Stimulated activated CD8-positive, alpha-beta memory T cell treated with anti-CD3 and anti-CD28 coated beads, Interleukin-15, amount 100 ng/mL, for 1 hour (primary cell): Measurements from ENCODE around the gene RIOK2.
"Not testable (repeated sequence)": the region's sequence is repeated elsewhere in the genome, so short reads cannot be mapped to it uniquely, and the experiment has no call there.

ENCODE experiments used
- DNase-seq: peaks from one replicate; pipeline ENCODE4 v3.0.0-alpha.2; 2020; ENCODE audit warnings: low read depth

Gene RIOK2

DNA sequence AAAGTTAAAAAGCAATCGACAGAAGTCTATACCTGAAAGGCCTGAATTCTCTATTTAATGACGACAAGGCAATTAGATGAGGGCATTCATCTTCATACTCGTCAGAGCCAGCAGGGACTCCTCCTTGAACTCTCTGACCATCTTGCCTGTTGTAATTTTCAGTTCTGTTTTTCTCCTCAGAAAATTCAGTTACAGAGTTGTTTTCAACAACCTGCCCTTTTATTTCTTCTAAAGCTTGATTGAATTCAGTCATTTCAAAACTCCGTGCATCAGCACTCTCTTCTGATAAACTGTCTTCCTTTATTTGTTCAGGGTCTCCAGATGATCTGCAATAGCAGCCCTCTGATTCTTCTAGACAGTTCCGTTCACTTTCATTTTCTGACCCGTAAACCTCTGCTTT lies 15.6 kb downstream of the RIOK2 start:
- DNase-seq: no peak

DNA sequence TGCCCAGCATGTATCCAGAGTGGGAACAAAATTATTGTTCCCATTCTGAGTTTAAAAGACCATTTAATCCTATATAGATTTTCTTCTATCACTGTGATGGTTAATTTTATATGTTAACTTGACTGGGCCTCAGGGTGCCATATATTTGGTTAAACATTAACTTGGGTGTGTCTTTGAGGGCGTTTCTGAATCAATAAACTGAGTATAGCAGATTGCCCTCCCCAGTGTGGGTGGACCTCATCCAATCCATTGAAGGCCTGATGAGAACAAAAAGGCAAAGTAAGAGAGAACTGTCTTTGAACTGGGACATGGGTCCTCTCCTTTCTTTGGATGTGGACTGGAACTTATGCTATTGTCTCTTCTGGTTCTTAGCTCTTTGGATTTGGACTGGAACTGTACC lies 17.3 kb downstream of the RIOK2 start:
- no peak for DNase-seq

DNA sequence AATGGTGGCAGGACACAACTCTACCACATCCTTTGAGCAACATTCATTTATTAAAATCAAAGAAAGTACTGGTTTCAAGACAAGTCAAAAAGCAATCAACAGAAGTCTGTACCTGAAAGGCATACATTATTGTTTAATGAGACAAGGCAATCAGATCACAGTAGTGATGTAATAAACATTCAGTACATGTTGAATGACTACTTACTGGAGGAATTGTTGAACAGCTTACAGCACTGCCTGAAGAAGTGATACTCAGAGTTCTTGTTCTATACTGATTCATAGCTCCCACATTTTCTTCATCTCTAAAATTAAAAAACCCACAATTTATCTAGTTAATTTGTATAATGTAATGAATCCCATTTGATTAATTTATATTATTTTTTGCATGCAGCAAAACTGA lies 18.2 kb downstream of the RIOK2 start:
- no peak for DNase-seq

DNA sequence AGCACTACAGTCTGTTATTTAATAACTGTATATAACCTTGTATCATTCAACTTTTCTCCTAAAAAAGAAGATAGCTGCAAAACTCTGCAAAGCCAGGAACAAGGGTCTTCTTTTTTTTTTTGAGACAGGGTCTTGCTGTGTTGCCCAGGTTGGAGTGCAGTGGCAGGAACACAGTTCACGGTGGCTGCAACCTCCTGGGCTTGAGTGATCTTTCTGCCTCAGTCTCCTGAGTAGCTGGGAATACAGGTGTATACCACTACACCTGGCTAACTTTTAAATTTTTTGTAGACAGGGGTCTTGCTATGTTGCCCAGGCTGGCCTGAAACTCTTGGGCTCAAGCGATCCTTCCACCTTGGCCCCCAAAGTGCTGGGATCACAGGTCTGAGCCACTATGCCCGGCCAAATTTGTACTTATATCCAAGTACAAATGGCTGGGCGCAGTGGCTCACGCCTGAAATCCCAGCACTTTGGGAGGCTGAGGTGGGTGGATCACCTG lies 19.2 kb downstream of the RIOK2 start:
- no peak for DNase-seq

DNA sequence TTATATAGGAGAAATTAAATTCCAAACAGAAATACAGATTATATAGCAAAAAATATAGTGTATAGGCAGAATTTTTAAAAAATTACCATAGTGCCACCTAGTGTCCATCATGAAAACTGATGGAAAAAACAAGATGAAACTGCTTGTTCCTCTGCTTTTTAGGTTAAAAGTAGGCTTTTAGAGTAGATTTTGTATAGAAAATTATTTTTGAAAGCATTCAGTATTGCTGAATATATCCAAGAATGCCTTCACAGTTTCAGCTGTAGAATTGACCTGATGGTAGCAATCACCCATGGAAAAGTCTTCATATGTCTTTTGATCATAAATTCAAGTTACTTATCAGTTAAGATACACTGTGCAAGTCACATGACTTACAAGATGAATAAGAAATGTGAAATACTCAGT lies 19.7 kb downstream of the RIOK2 start:
- DNase-seq: no peak

DNA sequence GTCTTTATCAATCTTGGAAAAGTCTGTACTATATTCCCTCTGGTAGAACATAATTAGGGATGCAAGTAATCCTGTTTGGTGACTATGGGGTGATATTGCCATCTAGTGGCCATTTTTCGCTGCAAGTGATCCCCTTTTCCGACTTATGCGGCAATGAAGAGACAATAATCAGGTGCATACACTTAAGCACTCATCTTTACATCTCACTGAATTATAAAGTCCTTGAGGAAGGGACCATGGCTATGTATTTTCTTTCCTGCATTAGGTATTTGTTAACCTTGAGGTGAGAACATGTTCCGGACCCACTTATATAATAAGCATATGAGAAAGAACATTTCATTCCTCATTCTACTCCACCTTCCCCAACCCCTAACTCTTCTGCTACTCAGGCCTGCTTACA lies 21.0 kb downstream of the RIOK2 start:
- no peak for DNase-seq

DNA sequence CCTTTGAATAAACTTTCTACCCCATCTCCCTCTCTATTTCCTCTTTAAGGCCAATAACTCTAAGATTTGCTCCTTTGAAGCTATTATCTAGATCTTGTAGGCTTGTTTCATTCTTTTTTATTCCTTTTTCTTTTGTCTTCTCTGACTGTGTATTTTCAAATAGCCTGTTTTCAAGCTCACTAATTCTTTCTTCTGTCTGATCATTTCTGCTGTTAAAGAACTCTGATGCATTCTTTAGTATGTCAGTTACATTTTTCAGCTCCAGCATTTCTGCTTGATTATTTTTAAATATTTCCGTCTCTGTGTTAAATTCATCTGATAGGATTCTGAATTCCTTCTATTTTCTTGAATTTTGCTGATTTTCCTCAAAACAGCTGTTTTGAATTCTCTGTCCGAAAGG lies 25.4 kb downstream of the RIOK2 start:
- no peak for DNase-seq

DNA sequence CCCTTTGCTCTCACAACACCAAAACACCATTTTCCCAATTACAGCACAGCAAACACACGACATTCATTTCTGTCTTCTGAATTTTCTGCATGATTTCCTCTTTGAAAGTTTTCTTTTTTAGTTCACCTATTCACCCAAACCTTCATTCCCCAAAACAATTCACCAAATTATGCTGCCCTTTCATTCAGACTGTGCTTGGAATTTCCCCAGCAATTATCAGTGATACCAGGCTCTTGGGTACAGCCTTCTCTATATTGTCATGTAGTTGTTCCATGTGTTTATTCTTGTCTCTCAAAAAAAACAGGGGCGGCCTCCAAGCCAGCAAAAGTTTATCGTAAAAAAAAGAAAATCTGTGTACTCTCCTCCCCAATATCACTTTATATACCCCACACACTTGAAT lies 31.7 kb downstream of the RIOK2 start:
- no peak for DNase-seq

DNA sequence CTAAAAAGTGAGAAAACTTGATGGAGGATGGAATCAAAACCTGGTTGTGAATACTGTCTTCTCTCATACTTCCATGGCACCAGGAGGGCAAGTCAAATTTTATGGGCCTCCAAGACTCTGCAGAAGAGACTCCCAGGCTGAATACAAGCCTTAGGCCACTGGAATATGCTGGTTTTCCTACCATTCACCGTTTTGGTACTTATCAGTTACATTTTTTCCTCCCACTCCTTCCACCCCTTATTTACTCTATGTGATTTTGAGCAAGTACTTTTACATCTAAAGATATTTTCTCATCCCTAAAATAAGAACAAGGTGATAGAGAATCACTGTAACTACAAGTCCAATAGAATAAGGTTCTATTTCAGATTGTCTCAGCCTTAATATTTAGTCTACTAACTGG lies 32.6 kb downstream of the RIOK2 start:
- no peak for DNase-seq

DNA sequence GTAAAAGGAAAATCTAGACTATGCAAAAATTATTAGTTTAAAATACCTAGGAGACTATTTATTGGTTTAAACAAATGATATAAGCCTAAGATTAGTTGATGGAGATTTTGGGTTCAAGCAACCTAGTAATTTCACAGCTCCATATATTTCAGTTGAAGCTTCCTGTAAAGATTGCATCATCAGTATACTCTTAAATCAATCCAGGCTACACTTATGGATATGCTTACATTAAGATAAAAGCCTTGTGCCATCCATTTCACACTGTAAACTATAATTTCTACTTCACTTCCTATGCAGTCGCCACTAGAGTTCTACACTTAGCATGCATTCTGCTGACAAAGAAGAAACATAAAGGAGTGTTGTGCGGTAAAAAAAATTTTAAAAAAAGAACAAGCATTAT lies 33.3 kb downstream of the RIOK2 start:
- no peak for DNase-seq

DNA sequence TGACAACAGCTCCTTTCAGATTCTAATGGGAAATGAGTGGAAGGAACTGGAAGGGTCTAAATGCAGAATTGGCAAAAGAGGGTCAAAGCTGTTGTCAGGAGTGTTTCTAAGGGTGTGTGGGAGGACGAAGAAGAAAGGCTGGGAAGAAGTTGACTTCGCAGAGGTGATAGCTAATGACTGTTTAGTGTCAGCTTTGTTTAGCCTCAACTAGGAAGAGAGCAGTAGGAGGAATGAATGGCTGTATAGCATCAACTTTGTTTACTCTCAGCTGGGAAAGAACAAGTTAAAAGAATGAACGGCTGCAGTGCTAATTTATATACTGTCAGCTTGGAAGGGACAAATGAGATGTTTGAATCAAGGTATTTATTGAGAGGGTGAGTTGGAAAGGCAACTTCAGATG lies 34.8 kb downstream of the RIOK2 start:
- no peak for DNase-seq

DNA sequence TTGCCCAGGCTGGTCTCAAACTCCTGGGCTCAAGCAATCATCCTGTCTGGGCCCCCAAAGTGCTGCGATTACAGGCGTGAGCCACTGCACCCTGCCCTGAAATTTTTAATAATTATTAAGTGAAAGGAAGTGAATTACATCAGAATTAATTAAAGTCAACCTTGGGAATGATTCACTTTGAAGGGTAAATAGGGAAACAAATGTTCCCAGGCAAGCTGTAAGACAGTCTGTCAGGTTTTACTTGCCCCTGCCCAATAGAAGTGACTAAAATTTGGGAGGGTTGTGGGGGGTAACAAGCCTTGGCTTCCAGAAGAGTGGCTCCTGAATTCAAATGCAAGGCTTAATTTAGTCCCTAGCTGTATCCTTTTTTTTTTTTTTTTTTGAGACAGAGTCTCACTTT lies 39.3 kb downstream of the RIOK2 start:
- no peak for DNase-seq

DNA sequence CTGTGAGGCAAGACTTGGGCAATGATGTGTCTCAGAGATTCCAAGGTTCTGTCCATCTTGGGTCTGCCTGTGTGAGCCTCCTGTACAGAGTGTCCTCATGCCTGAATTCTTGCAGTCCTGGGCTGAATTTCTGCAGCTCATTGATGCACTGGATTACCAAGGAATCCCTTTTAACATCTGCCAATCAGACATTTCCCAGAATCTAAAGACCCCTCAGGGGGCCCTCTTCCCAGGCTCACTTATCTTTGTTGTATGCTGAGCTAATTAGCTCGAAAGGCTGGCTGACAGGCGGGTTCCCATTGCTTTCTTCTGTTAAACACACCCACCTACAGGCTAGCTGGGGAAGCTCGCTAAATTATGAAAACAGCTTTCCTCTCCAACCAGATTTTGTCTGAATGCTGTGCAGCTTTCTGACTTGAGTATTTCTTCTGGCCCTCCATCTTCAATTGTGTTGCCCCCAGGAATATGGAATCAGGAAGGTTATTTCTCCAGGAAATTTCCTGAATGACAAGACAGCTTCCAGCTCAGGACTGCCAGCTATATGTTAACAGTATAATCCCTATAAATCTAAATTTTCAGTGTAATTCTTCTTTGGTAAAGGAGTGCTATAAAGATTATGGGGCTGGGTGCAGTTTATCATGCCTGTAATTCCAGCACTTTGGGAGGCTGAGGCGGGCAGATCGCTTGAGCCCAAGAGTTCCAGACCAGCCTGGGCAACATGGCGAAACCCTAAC lies 40.4 kb downstream of the RIOK2 start, which contains the start of gene LIX1:
Gene LIX1 (minus strand): TSS at position 91 of the 734 bp plus-strand sequence. CDS start 35 bp downstream, at position 56.
- no peak for DNase-seq

DNA sequence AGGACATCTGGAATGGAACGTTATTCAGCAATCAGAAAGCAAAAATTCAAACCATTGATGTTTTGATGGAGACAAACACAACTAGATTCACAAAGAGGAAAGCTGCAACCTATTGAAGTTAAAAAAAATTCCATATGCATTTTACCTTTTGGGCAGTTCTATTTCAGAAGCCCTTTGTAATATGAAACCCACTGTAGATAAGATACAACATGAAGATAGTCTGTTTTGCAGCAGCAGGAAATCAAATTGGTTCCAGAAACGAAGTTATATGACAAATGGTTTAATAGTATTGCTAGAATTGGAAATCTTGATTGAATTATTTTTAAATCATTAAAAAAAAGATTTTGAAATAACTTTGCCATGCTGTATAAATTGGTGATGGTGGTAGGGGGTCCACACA lies 41.5 kb downstream of the RIOK2 start:
- no peak for DNase-seq

DNA sequence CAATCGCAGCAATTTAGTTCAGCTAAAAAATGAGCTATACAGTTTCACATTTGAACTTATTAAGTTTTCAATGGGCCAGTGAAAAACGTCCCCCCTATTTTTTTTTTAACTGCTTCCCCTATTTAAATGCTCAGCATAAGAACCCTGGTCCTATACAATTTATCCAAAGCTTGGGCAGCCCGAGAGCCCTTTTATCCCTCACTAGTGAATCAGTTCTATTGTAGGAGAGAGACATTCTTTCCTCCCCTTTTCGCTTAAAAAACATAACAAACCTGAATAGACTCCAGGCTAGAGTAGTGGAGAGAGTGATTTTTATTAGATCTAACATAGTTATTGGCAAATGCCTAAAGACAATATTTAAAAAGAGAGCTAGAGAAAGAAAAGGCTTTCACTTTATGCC lies 42.0 kb downstream of the RIOK2 start:
- DNase-seq: no peak

DNA sequence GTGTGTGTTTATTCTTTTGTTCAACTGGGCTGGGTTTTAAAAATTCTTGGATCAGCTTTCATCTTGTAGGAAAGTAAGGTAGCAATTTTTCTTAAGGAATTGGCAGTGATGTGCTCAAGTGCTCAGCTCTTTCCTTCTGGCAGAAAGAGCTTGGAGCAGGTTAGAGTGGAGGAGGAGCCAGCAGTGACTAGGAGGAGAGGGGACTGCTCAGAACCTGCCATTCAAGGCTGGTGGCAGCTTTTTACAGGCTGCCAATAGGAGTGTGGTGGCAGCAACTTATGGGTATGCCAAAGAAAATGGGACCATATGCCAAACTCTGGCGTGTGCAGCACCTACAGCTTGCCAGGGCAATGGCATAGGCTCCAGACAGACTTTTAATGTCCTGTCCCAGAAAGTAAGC lies 42.8 kb downstream of the RIOK2 start:
- not testable (repeated sequence) for DNase-seq

DNA sequence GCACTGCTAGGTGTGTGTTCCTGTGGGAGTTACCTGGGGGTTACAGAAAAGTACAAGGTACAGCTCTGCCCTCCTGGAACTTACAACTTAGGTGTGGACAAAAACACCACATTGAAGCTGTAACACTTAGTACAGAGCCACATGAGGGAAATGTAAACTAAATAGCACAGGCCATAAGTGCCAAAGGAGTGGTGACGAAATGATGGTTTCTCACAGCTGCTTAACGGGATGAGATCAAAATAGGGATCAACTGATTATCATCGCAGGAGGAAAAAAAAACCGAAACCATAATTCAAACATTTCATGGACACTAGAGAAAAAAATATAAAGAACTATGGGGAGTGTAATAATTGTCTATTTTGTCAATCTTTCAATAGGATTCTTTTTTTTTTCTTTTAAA lies 46.6 kb downstream of the RIOK2 start:
- DNase-seq: no peak

DNA sequence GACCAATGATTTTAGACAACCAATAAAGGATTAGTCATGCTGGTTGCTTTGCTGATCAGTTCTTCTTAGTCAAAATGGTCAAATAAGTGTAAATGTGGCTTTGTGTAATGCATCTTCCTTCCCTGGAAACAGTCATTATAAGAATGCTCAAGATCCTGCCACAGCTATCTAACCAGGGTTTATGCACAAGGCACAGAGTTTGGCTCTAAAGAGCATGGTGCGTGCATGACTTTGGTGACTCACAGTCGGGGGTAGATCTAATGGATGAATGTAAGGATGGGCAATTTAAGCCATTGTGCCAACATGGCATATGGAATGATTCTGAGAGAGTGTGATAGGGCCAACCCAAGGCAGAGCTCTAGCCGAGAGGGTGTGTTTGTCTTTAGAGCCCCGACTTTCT lies 47.2 kb downstream of the RIOK2 start:
- DNase-seq: no peak

DNA sequence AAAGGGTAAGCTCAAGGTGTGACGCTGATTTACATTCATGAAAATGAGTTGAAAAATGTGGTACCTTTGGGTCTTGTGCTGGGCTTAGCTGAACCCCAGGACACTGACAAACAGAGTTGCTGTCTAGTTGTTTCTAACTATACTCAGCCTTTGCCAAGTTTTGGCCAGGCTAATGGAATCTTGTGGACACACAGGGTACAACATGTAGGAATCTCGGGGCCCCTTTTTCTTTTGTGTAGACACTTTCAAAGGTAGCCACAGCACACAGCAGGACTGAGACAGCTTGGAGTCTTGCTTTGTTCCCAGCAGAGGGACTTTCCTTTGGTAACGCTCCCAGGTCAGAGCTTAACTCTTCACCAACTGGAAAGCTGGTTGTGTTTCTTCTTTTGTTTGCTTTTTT lies 48.4 kb downstream of the RIOK2 start:
- no peak for DNase-seq

DNA sequence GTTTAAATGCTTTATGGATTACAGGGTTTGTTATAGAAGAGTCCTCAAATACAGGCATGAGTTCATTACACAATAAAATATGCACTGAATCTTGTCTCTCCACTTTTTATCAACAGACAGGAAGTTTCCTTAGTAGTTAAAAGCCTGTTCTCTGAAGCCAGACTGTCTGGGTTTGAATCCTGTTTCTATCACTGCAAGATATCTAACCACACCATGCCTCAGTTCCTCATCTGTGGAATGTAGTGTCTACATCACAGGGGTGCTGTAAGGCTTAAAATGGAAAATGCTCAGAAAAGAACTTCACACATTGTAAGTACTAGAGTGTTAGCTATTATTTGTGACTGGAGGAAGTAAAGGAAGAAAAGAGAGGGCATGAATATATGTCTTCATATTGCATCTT lies 49.9 kb downstream of the RIOK2 start:
- no peak for DNase-seq

DNA sequence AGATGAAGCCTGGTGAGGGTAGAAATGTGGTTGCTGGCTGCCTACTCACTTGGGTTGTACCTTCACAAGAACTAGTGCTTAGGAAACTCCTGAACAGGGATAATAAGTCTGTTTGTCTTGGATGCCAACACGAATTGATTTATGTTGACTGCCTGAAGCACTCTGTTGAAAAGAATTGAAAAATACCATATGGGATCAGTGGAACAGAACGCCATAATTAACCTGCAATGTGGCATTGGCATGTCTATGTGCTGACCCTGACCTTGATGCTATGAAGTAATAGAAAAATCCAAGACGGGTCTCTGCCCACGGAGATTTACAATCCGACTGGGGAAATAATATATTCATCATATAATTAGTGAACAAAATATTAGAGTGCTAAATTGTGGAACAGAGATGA lies 51.1 kb downstream of the RIOK2 start:
- DNase-seq: no peak

DNA sequence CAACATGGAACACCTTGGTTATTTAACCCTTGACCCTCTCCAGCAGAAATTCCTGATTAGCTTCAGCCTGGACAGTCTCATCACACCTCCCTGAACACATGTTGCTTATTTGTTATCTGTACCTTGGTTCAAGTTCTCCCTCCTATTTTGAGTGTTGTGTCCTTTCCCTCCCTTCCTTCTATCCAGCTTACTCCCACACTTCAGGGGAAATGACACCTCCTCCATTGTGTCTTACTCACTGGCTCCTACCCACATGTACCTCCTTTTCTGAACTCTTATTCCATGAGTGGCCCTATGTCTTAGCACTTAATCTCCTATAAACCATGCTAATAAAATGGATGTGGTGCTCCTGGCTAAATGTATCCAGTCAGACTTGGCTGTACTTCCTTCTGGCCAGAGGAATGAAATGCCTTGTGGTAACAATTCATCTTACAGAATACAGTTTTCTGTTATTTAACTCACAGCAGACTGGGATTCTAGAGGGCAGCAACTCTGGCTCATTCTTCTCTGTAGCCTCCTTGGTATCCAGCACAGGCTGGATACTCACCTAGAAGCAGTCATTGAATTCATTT lies 51.8 kb downstream of the RIOK2 start:
- DNase-seq: no peak

DNA sequence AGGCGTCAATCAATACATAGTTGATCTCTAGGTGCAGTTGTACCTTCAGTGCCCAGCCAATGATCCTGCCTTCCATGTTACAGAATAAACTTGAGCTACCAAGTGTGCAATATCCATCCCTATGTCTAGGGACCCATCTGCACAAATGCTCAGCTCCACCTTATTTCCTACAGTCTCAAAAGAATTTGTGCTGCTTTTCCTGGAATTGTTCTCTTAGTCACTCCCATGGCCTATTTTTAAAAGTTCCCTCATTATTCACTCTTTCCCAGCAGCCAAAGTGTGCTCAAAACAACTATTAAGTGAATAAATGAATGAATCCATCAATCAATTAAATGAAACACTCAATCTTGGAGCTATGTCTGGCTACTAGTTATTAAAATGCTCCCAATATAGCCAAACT lies 55.3 kb downstream of the RIOK2 start:
- DNase-seq: no peak

DNA sequence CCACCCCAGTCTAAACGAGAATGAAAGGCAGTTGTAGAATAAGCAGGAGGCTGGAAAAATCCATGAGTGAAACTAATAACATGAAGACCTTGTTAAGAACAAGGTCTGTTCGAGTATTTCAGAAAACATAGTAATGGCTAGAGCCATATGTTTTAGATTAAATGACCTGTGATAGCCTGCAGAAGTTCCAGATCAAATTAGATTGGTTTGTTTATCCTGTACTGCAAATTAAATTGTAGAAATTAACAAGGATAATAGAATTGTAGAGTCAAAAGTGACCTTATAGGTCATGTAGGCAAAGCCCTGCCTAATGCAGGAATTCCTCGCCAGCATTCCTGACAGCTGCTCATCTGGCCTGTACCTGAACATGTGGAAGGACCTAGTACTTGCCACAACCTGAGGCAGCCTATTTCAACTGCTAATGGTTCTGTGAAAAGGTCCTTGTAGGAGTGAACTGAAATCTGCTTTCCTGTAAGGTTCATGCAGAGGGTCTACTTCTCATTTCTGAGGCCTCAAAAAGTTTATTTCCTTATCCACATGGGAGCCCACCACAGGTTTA lies 57.8 kb downstream of the RIOK2 start:
- DNase-seq: no peak
